ENCODE measurements around the gene RNF114.

DNA sequence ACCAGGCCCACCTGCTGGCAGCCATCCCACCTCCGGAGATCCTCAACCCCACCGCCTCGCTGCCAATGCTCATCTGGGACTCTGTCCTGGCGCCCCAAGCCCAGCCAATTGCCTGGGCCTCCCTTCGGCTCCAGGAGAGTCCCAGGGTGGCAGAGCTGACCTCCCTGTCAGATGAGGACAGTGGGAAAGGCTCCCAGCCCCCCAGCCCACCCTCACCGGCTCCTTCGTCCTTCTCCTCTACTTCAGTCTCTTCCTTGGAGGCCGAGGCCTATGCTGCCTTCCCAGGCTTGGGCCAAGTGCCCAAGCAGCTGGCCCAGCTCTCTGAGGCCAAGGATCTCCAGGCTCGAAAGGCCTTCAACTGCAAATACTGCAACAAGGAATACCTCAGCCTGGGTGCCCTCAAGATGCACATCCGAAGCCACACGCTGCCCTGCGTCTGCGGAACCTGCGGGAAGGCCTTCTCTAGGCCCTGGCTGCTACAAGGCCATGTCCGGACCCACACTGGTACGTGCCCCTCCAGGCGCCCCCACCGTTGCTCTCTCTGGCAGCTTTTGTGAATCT is 47.7 kb downstream of the RNF114 start:
- TF ChIP-seq, protein P1, sequence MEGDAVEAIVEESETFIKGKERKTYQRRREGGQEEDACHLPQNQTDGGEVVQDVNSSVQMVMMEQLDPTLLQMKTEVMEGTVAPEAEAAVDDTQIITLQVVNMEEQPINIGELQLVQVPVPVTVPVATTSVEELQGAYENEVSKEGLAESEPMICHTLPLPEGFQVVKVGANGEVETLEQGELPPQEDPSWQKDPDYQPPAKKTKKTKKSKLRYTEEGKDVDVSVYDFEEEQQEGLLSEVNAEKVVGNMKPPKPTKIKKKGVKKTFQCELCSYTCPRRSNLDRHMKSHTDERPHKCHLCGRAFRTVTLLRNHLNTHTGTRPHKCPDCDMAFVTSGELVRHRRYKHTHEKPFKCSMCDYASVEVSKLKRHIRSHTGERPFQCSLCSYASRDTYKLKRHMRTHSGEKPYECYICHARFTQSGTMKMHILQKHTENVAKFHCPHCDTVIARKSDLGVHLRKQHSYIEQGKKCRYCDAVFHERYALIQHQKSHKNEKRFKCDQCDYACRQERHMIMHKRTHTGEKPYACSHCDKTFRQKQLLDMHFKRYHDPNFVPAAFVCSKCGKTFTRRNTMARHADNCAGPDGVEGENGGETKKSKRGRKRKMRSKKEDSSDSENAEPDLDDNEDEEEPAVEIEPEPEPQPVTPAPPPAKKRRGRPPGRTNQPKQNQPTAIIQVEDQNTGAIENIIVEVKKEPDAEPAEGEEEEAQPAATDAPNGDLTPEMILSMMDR (IDR thresholded peaks at IDR 0.05) = no peak
- no peak for TF ChIP-seq POLR2A (IDR thresholded peaks at IDR 0.05; ENCODE audit: low read depth)
- no peak for TF ChIP-seq POLR2AphosphoS5 (IDR thresholded peaks at IDR 0.05)
